NCI-H1694 treated with DMSO at 0.1 percent for 48 hours (cell line): Measurements from ENCODE around the gene SVOP.
"Not testable (repeated sequence)": the region's sequence is repeated elsewhere in the genome, so short reads cannot be mapped to it uniquely, and the experiment has no call there.

Source experiments
- DNase-seq: peaks from one replicate; lab custom pipeline; 2025; lab: John Stamatoyannopoulos, UW

The SVOP gene

GRCh38 chr12:109020796-109021380 is at the start of gene SVOP:
TSS of gene SVOP (minus strand) at chr12:109021068. CDS start at chr12:109020868, 200 bp downstream.
- peak; percentile 50 for DNase-seq

- no peak for DNase-seq
Observed at GRCh38 chr12:109069307-109070271, 48.7 kb upstream of the SVOP start.

- DNase-seq = no peak
Observed at GRCh38 chr12:109065853-109066193, 45.0 kb upstream of the SVOP start.

- no peak for DNase-seq
Observed at GRCh38 chr12:109065154-109065852, 44.4 kb upstream of the SVOP start.

GRCh38 chr12:109064143-109064542 is 43.3 kb upstream of the SVOP start:
- DNase-seq = no peak

- DNase-seq = no peak
Observed at GRCh38 chr12:109058773-109059172, 37.9 kb upstream of the SVOP start.

GRCh38 chr12:109057376-109057775 is 36.5 kb upstream of the SVOP start:
- no peak for DNase-seq

GRCh38 chr12:109056891-109057290 is 36.0 kb upstream of the SVOP start:
- no peak for DNase-seq

GRCh38 chr12:109054520-109054919 is 33.7 kb upstream of the SVOP start:
- no peak for DNase-seq

- DNase-seq = not testable (repeated sequence)
Observed at GRCh38 chr12:109054124-109054513, 33.3 kb upstream of the SVOP start.

GRCh38 chr12:109053382-109054123 is 32.7 kb upstream of the SVOP start:
- no peak for DNase-seq

GRCh38 chr12:109052414-109053323 is 31.8 kb upstream of the SVOP start, which contains the start of gene USP30:
TSS of gene USP30 (plus strand) at chr12:109052576. CDS start at chr12:109052679, 103 bp downstream.
- peak; percentile 54 for DNase-seq

- no peak for DNase-seq
Observed at GRCh38 chr12:109052097-109052413, 31.2 kb upstream of the SVOP start.

- not testable (repeated sequence) for DNase-seq
Observed at GRCh38 chr12:109049794-109050193, 28.9 kb upstream of the SVOP start.

- DNase-seq = not testable (repeated sequence)
Observed at GRCh38 chr12:109048706-109049105, 27.8 kb upstream of the SVOP start.

- no peak for DNase-seq
Observed at GRCh38 chr12:109047081-109047805, 26.4 kb upstream of the SVOP start.

- DNase-seq = no peak
Observed at GRCh38 chr12:109044241-109044640, 23.4 kb upstream of the SVOP start.

- DNase-seq = no peak
Observed at GRCh38 chr12:109036975-109037374, 16.1 kb upstream of the SVOP start.

GRCh38 chr12:109033239-109034196 is 12.7 kb upstream of the SVOP start:
- DNase-seq = no peak
